NT2/D1 (cell line): Measurements from ENCODE around the gene ADAM15.

Experiments used
- SUZ12 ChIP-seq: IDR thresholded peaks from 2 replicates; pipeline ENCODE4 v1.6.1; 2011; ENCODE audit not compliant: insufficient read length, insufficient read depth; ENCODE audit errors: extremely low read depth
- YY1 ChIP-seq: IDR thresholded peaks from 2 replicates; pipeline ENCODE4 v1.6.1; 2011; ENCODE audit not compliant: insufficient read length, insufficient read depth
- ZNF274 ChIP-seq: IDR thresholded peaks from 2 replicates; pipeline ENCODE4 v1.6.1; 2011; ENCODE audit warnings: mild to moderate bottlenecking, low read depth, low read length

DNA sequence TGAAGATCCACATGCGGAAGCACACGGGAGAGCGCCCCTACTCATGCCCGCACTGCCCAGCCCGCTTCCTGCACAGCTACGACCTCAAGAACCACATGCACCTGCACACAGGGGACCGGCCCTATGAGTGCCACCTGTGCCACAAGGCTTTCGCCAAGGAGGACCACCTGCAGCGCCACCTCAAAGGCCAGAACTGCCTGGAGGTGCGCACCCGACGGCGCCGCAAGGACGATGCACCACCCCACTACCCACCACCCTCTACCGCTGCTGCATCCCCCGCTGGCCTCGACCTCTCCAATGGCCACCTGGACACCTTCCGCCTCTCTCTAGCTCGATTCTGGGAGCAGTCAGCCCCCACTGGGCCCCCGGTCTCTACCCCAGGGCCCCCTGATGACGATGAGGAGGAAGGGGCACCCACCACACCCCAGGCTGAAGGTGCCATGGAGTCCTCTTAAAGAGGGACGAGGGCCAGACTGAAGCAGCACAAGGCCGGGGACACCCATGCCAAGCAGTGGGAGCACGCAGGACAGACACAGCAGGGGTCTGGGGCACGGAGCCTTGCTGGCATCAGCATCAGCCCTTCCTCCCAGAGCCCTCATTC is 34.8 kb upstream of the ADAM15 start:
- no peak for TF ChIP-seq ZNF274
- no peak for TF ChIP-seq YY1
- TF ChIP-seq SUZ12: no peak
